Measurements from ENCODE around the gene CRTC1.

DNA sequence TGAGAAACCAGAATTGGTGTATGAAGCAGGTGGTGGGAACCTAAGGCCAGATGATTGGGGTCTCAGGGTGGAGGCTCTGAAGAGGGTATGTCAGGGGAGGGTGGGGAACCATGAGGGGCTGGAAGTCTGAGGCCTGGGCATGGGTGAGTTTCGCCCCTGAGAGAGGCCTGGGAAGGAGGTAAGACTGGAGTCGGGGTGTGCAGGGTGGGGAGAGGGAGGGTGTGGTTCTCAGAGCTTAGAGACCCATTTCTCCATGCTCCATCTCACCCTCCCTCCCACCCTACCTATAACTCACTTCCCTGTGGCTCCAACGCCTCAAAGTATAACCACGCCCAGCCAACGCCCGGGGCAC is 47.7 kb upstream of the CRTC1 start:
- TF ChIP-seq SNAI2 (CRISPR knock-in tag; IDR thresholded peaks at IDR 0.05) (no peak), ESRRG (CRISPR knock-in tag; IDR thresholded peaks at IDR 0.05) (no peak), CSDC2 (CRISPR knock-in tag; IDR thresholded peaks at IDR 0.05) (no peak), BACH2 (CRISPR knock-in tag; IDR thresholded peaks at IDR 0.05; ENCODE audit: borderline replicate concordance) (no peak), RARB (CRISPR knock-in tag; IDR thresholded peaks at IDR 0.05) (no peak), ISL1 (CRISPR knock-in tag; IDR thresholded peaks at IDR 0.05) (no peak), TOX (CRISPR knock-in tag; IDR thresholded peaks at IDR 0.05; ENCODE audit: borderline replicate concordance) (no peak), ZFP30 (CRISPR knock-in tag; IDR thresholded peaks at IDR 0.05) (no peak), GLIS3 (CRISPR knock-in tag; IDR thresholded peaks at IDR 0.05) (no peak), PPARA (CRISPR knock-in tag; IDR thresholded peaks at IDR 0.05; ENCODE audit: borderline replicate concordance) (no peak), ARNTL (CRISPR knock-in tag; IDR thresholded peaks at IDR 0.05; ENCODE audit: borderline replicate concordance, low read depth) (no peak)
- TF ChIP-seq, protein P1, sequence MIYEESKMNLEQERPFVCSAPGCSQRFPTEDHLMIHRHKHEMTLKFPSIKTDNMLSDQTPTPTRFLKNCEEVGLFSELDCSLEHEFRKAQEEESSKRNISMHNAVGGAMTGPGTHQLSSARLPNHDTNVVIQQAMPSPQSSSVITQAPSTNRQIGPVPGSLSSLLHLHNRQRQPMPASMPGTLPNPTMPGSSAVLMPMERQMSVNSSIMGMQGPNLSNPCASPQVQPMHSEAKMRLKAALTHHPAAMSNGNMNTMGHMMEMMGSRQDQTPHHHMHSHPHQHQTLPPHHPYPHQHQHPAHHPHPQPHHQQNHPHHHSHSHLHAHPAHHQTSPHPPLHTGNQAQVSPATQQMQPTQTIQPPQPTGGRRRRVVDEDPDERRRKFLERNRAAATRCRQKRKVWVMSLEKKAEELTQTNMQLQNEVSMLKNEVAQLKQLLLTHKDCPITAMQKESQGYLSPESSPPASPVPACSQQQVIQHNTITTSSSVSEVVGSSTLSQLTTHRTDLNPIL (CRISPR knock-in tag; IDR thresholded peaks at IDR 0.05; ENCODE audit: low read depth): no peak
- TF ChIP-seq, protein P2, sequence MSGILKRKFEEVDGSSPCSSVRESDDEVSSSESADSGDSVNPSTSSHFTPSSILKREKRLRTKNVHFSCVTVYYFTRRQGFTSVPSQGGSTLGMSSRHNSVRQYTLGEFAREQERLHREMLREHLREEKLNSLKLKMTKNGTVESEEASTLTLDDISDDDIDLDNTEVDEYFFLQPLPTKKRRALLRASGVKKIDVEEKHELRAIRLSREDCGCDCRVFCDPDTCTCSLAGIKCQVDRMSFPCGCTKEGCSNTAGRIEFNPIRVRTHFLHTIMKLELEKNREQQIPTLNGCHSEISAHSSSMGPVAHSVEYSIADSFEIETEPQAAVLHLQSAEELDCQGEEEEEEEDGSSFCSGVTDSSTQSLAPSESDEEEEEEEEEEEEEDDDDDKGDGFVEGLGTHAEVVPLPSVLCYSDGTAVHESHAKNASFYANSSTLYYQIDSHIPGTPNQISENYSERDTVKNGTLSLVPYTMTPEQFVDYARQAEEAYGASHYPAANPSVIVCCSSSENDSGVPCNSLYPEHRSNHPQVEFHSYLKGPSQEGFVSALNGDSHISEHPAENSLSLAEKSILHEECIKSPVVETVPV (CRISPR knock-in tag; IDR thresholded peaks at IDR 0.05): no peak

Data from SK-N-SH treated with all-trans-retinoic acid at 6 μM for 48 hours (cell line).